22Rv1 (cell line): ENCODE measurements around the gene ANKRD9.

Source experiments
- ZFX ChIP-seq: fragments of 450-650 bp; IDR thresholded peaks from 2 replicates; pipeline ENCODE4 v1.6.1; 2017; ENCODE audit warnings: antibody characterized with exemption, borderline replicate concordance
- TF ChIP-seq, protein P1 (sequence below): fragments of 450-650 bp; IDR thresholded peaks from 2 replicates; pipeline ENCODE4 v1.5.1; 2017; ENCODE audit warnings: mild to moderate bottlenecking

DNA sequence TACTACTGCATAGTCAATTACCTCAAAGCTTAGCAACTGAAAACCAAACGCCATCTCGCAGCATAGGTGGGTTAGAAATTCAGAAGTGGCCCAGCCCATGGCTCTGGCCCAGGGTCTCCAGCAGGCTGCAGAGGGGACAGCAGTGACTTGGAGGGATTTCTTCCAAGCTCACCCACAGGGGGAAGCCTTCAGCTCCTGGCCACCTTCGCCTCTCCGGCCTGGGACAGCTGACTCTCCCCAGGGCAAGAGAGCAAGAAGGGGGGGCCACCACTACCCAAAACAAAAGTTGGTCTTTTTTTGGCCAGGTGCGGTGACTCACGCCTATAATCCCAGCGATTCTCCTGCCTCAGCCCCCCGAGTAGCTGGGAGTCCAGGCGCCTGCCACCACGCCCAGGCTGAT lies 32.2 kb upstream of the ANKRD9 start:
- TF ChIP-seq, protein P1, sequence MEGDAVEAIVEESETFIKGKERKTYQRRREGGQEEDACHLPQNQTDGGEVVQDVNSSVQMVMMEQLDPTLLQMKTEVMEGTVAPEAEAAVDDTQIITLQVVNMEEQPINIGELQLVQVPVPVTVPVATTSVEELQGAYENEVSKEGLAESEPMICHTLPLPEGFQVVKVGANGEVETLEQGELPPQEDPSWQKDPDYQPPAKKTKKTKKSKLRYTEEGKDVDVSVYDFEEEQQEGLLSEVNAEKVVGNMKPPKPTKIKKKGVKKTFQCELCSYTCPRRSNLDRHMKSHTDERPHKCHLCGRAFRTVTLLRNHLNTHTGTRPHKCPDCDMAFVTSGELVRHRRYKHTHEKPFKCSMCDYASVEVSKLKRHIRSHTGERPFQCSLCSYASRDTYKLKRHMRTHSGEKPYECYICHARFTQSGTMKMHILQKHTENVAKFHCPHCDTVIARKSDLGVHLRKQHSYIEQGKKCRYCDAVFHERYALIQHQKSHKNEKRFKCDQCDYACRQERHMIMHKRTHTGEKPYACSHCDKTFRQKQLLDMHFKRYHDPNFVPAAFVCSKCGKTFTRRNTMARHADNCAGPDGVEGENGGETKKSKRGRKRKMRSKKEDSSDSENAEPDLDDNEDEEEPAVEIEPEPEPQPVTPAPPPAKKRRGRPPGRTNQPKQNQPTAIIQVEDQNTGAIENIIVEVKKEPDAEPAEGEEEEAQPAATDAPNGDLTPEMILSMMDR, result no peak
- TF ChIP-seq ZFX, result no peak
